ENCODE data around the gene SKP2. TPM values are rescaled to one million over a fixed set of nuclear protein-coding genes. Genes with fewer than 3 reads are reported as not detected.

Gene SKP2
- total and polyA plus RNA-seq, 8 donors = 2.4 to 25.7 (median 11.8) TPM

DNA sequence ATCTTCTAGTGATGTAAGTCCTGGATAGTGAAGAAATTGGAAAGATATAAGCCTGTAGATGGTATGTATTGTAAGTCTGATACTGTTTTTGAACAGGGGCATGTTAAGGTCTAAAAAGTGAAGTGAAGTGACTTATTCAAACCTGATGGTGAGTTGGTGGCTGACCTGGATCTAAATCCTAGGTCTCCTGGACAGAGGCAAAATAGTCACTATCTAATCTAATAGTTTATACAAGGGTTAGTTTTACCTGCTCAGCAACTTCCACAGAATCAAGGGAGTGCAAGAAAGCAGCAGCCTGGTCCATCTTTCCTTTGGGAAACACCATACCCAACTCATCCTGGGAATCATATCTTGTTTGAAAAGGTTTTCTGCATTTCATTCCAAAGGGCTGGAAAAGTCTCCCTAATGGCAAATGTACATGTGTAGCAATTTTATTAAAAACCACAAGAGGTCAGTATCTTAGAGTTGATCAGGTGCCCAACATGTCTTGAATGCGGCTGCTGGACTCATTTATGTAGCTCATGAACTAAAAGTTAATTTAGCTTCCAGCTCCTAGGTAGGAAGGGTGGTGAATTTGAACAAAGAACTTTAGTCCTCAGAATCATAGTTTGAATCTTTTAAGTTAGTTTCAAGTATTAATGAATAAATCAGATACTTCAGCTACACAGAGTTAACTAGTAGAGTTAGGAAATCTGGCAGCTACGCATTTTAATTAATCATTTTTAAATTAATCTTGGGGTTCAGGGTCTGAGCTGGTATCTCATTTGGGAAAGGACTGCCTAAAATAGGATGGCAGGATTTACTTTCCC, 26.0 kb downstream of the SKP2 start:
- Histone ChIP-seq H3K27me3 (no peaks in the 10 kb centered on the region), H3K27ac (no peak overlapping the region), H3K9me3 (no peaks in the 10 kb centered on the region), H3K4me3 (no peak overlapping the region), H3K4me1 (peaks cover 0 to 6% (median 0%) of the 10 kb centered on the region in 4 donors), H3K36me3 (peaks cover 11 to 77% (median 68%) of the 10 kb centered on the region in 4 donors)
- intact Hi-C loops (cut with DNase I; ENCODE audit: low total_unique reads) = no loop called here
- TF ChIP-seq, protein P1, sequence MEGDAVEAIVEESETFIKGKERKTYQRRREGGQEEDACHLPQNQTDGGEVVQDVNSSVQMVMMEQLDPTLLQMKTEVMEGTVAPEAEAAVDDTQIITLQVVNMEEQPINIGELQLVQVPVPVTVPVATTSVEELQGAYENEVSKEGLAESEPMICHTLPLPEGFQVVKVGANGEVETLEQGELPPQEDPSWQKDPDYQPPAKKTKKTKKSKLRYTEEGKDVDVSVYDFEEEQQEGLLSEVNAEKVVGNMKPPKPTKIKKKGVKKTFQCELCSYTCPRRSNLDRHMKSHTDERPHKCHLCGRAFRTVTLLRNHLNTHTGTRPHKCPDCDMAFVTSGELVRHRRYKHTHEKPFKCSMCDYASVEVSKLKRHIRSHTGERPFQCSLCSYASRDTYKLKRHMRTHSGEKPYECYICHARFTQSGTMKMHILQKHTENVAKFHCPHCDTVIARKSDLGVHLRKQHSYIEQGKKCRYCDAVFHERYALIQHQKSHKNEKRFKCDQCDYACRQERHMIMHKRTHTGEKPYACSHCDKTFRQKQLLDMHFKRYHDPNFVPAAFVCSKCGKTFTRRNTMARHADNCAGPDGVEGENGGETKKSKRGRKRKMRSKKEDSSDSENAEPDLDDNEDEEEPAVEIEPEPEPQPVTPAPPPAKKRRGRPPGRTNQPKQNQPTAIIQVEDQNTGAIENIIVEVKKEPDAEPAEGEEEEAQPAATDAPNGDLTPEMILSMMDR (IDR thresholded peaks at IDR 0.05) = peak in 5 of 7 experiments; percentile 27 to 61 (median 48)
- TF ChIP-seq EP300 (IDR thresholded peaks at IDR 0.05) = no peak
- 55 to 67% (median 59%) methylated on average over 2 of the region's 2 CpGs for WGBS, 5 donors
- DNase-seq = peak in 1 of 2 donors; percentile 62

DNA sequence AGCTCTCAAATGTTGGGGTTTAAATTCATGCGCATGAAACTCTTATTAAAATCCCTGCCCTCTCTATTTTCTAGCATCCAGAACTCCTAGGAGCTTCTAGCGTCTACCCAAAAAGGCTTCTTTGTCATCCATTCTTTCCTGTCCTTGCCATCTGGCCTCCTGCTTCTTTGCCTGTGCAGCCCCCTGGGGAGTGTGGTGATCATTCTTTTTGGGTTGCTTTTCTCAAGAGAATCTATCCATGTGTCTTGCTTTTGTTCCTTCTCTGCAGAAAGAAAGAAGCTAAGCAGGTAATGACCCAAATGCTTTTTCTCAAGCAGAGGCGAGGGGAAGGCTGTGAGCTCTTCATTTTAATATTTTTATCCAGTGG, 26.6 kb downstream of the SKP2 start:
- Histone ChIP-seq H3K9me3 (no peaks in the 10 kb centered on the region), H3K4me1 (peaks cover 0 to 6% (median 0%) of the 10 kb centered on the region in 4 donors), H3K4me3 (no peak overlapping the region), H3K27me3 (no peaks in the 10 kb centered on the region), H3K27ac (no peak overlapping the region), H3K36me3 (peaks cover 11 to 75% (median 64%) of the 10 kb centered on the region in 4 donors)
- no peak for DNase-seq
- intact Hi-C loops (cut with DNase I; ENCODE audit: low total_unique reads) = no loop called here
- 93 to 99% (median 96%) methylated on average over 3 of the region's 3 CpGs for WGBS, 5 donors
- TF ChIP-seq POLR2A (IDR thresholded peaks at IDR 0.05) (no peak), POLR2AphosphoS5 (IDR thresholded peaks at IDR 0.05) (no peak), EP300 (IDR thresholded peaks at IDR 0.05) (no peak)
- TF ChIP-seq, protein P1 (IDR thresholded peaks at IDR 0.05) = no peak

DNA sequence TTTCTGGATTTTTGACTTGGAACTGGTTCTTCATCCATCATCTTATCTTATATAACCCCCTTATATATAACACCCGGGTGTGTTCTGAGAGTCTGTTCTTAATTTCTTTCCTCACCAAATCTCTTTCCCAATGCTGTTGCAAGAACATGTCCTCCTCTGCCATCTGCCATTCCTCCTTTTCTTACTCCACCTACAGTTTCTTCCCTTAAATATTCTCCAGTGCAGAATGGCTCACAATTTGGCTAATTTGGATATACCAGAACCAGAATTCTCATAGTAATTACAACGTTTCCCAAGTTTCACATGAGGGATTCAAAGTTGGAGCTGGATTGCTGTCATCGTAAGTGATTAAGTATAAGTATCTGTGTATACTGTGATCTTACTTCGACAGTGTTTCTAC, 28.0 kb downstream of the SKP2 start:
- 71 to 83% (median 73%) methylated on average over 4 of the region's 4 CpGs for WGBS, 5 donors
- Histone ChIP-seq H3K4me1 (peaks cover 0 to 6% (median 0%) of the 10 kb centered on the region in 4 donors), H3K4me3 (no peak overlapping the region), H3K27me3 (no peaks in the 10 kb centered on the region), H3K36me3 (peaks cover 11 to 68% (median 64%) of the 10 kb centered on the region in 4 donors), H3K27ac (no peak overlapping the region), H3K9me3 (no peaks in the 10 kb centered on the region)
- intact Hi-C loops (cut with DNase I; ENCODE audit: low total_unique reads) = no loop called here
- no peak for DNase-seq
- TF ChIP-seq EP300 (IDR thresholded peaks at IDR 0.05) = no peak

DNA sequence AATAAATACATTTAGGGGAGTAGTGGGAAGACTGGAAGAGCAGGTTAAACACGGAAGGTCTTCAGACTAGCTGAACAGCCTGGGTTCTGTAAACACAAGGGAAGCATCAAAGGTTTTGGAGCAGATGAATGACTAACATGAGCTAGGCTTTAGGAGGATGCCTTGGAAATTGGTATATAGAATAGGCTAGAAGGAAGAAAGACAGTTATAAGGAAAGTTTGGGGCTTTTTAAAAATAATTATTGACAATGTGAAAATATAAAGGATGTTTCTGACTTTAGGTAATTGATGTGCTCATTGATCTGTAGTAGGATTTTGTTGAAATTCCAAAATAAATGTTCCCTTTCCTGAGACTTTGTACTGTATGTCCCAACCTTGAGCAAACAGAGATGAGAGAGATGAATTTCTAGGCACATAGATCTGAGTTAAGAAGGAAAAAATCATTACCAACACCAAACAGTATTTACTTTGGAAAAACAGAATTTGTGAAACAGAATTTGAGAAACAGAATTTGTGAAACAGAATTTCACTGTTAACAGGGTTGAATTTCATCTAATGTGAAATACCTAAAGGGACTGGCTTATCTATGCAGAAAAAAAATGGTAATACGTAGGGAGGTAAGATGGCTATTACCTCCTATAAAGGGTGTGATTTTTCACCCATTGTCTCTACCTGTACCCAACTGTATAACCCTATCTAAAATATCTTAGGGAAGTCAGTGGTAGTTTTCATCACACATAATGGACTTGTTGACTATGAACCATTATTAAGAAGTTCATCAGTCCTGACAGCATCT, 28.8 kb downstream of the SKP2 start:
- peak in 1 of 2 donors; percentile 20 for DNase-seq
- no peak overlapping the region for H3K4me3 ChIP-seq
- intact Hi-C loops (cut with DNase I; ENCODE audit: low total_unique reads) = no loop called here
- no peaks in the 10 kb centered on the region for H3K9me3 ChIP-seq
- WGBS, 5 donors = 68 to 83% (median 69%) methylated on average over 2 of the region's 2 CpGs
- no peak for TF ChIP-seq POLR2A (IDR thresholded peaks at IDR 0.05)
- TF ChIP-seq EP300 (IDR thresholded peaks at IDR 0.05) = no peak
- no peak for TF ChIP-seq POLR2AphosphoS5 (IDR thresholded peaks at IDR 0.05)
- TF ChIP-seq, protein P1 (IDR thresholded peaks at IDR 0.05) = no peak
- H3K27me3 ChIP-seq = no peaks in the 10 kb centered on the region
- no peak overlapping the region for H3K27ac ChIP-seq
- H3K36me3 ChIP-seq = peaks cover 11 to 68% (median 62%) of the 10 kb centered on the region in 4 donors
- H3K4me1 ChIP-seq = peaks cover 0 to 6% (median 0%) of the 10 kb centered on the region in 4 donors
